Activated naive CD8-positive, alpha-beta T cell treated with anti-CD3 and anti-CD28 coated beads, Interleukin-2, amount 50 U/mL, for 16 hours (primary cell): ENCODE measurements around the gene KCND3.

Experiments
- DNase-seq: peaks from one replicate; pipeline ENCODE4 v3.0.0-alpha.2; 2020; ENCODE audit warnings: low read depth, low spot score

KCND3 gene

DNA sequence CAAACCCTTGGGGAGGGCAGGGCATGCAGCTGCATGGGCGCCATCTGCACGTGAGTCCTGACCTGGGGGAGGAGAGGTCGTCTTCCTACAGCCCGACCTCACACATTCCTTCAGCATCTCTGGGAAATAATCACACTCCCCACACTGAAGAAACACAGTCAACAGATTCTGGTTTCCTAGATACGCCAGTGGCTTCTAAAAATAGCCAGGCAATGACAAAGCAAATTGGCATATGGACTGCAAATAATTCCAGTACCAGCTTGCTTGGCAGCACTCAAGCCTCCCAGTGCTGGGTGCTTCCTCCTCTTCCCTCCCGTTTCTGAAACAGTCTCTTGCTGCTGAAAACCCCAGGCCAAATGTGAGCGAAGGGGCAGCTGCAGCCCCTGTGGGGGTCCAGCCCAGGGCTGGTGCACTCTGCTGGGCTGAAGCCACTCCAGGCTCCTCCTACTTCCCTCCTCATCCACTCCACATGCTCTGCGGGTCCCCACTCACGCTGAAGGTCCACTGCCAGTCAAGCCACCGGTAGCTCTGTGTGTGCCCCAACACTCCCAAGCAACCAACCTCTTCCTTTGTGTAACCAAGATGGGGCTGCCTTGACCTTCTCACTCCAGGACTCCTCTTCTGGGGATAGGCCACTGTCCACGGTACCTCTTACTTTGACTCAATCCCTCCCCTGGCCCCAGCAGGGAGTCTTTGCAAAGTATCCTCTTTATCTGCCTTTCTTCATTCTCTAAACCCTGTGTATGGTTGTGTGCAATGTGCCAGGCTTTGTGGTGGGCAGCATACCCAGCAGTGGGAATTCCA is 69.0 kb downstream of the KCND3 start:
- no peak for DNase-seq

DNA sequence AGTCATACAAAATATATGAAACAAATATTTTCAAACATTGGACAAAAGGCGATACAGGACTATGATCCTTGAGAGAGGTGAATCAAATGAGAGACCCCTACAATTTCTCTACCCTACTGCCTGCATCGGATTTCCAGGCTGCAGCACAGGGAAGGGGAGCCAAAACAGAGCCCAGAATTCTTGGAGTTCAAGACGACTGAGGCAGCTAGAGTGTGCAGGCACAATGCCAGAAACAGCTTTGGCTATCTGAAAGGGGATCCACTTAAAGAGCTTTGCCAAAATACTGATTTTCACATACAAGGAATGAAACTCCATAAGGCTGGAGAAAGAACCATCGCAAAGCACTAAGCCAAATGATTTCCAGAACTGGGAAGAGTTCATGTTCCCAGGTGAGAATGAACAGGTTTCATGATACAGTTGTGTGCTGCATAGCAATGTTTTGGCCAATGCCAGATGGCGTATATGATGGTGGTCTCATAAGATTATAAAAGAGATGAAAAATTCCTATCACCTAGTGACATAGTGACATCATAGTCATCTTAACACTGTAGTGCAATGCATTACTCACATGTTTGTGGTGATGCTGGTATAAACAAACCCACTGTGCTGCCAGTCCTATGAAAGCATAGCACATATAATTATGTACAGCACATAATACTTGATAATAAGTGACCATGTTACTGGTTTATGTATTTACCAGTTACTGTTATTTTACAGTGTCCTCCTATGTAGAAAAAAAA is 77.5 kb downstream of the KCND3 start:
- no peak for DNase-seq

DNA sequence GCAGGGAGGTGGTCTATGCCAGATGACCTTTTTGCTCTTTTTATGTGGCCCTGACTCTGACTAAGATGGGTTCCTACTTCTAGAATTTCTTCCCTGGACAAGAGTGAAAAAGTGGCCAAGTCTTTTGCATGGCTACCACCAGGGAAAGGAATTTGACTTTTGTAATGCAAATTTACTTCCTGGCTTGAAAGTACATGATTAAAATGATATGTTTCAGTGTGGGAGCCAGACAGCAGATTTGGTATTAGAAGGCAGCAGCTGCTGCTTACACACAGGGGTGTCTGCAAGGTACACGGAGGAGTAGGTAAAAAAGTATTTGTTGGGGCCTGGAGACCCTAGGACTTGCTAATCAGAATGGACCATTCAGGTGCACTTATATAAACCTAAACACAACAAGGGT is 78.4 kb downstream of the KCND3 start:
- DNase-seq, result no peak

DNA sequence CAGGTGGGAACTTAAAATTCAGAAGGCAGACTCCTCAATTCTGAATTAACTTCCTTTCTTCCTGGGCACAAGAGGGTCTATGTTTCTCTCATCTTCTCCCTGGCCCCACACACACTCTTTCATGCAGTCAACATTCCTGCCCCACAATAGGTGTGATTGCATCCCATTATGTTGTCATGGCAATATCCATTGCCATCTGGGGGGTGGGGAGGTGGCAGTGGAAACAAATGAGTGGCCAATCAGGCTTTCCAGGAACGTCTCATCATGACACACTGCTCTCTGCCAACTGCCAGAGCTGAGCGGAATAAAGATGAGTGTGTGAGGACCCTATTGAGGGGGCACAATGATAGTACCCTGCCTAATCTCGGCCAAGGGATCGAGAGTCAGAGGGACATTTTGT is 80.4 kb downstream of the KCND3 start:
- no peak for DNase-seq

DNA sequence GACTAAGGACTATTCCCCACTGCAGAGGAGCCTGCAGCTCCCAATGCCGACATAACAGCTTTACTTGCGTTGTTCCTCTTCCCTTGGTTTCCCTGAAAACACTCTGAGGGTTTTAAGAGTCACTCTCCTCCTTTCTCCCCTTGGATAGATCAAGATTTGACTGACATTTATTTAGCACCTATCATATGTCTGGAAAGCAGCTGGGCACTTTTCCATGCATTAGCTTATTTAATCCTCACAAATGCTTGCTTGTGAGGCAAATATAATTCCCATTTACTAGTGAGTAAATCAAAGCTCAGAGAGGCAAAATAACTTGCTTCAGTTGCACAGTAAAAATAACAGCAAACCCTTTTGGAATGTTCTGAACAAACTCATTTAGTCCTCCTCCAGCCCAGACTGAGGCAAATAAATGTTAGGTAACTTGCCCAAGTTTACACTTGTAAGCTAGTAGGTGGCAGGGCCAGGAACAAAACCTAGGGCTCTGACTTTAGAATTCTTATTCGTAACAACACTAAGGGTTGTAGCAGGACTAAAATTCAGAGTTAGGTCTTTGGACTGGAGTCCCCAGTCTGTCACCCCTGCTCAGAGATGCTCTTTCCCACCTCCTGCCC is 81.4 kb downstream of the KCND3 start:
- no peak for DNase-seq

DNA sequence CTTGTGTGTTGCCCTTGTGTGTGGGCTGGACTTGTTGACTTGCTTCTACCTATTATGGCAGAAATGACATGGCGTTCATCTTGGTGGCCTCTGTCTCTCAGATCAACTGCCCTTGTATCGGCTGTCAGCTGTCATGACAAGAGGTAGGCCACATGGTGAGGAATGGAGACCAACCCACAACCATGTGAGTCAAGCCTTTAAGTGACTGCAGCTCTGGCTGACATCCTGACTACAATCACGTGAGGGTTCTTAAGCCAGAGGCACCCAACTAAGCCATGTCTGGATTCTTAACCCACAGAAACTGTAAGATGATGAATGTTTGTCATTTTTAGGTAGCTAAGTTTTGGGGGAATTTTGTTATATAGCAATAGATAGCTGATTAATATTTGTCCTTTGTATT is 82.1 kb downstream of the KCND3 start:
- no peak for DNase-seq

DNA sequence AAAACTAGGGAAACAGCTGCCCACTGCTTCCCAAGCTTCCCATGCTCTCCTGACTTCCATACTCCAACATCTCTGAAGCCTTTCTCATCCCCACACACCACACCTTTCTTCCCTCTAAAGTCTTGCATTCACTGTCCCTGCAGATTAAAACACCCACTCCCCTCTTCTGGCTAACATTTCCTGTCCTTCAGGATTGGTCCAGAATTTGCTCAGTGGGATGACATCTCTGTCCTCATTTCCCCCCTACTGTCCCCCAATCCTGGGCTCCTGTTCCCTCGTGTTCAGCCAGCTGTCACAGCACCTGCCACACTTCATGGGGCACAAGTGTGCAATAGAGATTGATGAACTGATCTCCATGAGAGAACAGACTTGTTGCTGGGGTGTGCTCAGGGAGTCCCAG is 82.7 kb downstream of the KCND3 start:
- DNase-seq, result no peak

DNA sequence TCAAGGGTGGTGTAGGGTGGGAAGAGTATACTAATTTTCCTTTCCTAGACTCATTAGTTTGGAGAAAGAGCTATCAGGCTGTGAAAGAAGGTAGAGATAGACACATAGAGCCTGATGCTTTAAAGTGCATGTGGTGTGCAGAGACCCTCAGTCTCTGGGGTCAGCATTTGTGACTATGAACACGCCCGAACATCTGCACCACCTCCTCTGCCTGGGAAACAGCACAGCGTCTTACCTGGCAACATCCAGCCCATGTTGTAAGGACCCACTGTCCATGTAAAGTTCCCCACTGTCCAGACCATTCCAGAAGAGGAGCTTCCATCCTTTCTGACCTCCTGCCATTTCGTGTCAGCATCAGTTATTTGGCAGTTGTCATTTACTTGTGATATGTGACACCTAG is 83.4 kb downstream of the KCND3 start:
- DNase-seq, result no peak

DNA sequence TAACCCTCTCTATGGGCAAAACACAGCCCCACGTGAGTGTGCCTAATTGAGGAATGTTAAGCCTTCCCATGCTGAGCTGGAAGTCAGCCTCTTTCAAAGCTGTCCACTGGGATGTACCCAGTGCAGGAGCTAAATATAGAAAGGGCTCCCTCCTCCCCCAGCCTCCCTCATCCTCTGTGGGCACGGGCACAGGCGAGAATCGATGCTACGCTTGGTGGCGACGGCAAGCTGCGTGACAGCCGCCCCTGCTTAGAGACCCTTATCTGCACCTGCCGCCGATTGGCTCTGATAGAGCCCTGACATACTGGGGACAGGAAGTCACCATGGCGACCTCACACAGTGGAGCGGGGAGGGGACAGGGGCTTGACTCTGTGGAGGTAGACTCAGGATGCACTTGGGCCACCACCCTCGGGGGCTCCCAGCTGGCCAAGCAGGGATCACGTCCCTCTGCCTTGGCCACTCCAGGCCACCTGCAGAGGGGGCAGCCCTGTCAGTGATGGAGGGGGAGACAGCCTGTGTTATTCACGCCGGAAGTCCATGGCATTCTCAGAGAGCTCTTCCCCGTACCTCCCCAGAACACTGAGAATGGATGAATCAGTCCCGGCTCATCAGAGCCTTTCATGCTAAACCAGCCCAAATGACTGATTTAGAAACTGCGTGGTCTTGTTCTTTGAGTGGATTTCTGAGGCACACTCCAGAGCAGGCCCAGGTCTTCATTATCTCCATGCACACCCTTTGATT is 84.8 kb downstream of the KCND3 start:
- DNase-seq, result no peak

DNA sequence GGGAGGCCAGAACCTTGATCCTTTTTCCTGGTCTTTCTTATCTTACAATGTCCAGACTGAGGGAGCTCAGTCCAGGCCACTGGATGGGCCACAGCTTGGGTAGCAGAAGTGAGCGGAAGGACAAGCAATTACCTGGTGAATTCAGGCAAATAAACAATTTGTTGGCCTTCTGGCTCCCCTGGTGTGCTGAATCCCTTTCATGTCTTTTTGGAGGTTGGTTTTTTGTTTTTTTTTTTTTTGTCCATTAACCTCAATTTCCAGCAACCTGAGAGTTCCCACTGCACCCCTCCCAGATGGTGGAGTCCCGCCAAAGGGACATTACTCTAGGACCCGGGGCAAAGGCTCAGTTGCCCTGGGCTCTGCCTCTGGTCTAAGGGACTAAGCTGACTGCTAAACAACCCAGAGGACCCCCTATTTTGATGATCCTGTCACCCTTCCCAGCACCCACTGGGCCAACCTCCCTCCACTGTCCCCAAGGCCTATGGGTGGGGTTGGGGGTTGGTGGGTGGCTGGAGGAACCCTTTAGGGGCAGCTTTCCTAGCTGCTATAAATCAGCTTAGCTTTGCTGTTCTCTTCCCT is 85.5 kb downstream of the KCND3 start:
- DNase-seq, result no peak

DNA sequence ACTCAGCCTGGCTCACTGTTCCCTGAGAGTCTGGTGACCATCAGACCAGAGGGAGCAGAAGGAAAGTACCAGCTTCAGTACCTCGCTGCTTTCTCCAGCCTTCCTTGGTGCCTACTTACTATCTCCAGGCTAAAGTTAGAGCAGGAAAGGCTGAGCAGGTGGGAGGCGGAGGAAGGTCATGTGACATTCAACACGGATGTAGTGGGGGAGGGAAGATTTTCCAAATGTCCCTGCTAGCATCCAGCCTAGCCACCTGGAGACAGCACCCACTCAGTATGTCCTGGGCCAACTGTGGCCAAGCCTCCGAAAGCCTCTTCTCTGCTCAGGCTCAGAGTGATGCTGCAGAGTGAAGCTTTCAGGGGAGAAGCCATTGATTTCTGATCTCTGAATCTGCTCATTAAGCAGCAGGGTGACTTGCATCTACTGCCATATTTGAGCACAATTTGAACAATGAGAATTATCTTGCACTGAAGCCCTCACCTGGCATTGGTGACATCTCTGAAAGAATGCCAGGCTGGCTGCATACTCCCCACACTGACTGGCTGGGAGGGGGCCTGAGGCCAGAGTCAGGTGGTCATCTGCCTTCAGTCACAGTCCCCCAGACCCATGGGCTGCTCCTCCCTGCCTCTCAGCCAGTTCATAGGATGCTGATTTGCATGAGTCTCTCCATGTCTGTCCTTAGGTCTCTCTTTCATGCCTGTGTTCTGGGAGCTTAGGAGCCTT is 86.2 kb downstream of the KCND3 start:
- DNase-seq, result no peak

DNA sequence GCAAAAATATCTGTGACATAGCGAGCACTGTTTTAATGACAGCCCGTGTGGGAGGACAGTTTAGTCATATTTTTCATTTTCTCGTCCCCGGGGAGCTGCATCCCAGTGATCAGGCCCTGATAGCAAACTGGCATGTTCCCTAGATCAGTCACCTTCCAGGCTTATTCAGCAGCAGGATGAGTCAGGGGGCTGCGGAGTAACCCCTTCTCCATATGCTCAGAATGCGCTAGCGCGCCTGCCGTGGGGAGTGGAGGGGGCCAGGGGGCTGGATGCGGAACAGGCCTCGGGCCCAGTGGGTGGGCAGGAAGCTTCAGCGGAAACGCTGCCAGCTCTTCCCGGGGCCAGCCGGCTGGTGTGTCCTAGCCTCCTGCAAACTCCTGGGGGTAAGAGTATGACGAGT is 94.0 kb downstream of the KCND3 start:
- DNase-seq, result no peak

DNA sequence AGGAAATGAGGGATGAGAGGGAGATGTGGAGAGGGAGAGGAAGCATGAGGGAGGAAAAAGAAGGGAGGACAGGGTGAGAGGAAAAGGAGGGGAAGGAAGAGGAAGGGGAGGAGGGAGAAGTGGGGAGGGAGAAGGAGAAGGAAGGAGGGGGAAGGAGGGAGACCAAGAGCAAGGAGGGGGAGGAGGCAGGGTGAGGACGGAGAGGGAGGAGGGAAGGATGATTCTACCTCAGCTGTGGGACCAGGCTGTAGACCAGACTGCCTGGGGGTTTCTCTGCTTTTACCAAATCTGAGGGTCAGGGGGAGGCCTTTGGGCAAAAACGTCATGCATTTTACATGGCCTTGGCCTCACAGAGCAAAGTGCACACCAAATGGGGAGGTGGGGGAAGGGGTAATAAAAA is 94.5 kb downstream of the KCND3 start:
- DNase-seq, result no peak

DNA sequence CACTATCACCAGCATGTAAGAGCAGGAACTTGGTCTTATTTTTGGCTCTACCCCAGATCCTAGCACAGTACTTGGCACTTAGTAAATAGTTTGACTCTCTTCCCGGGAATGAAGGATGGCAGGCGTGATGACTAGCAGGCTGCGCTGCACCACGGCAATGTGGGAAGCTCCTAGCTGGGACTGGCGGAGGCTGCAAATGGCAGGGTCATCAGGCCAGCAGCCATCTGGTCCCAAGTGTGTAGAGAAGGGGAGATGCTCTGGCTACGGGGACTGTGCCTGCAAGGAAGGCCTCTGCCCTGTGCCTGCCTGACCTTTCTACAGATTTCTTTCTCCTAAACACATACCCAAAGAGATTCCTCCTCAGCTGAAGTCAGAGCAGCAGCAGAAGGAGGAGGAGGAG is 95.0 kb downstream of the KCND3 start:
- no peak for DNase-seq

DNA sequence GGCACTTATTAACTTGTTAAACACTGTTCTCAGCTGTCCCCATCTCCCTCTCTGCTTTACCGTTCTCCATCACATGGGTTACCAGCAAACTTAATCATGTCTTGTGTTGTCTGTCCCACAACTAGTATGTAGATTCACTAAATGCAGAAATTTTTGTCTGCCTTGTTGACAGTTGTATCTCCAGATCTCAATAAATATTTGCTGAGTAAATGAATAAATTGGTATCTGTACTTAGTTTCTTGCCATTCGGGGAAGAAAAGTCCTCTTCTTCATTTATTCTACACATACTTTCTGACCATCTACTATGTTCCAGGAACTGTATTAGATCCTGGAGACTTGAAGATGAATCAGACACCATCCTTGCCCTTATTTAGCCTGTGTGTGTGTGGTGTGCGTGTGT is 97.9 kb downstream of the KCND3 start:
- DNase-seq, result no peak

DNA sequence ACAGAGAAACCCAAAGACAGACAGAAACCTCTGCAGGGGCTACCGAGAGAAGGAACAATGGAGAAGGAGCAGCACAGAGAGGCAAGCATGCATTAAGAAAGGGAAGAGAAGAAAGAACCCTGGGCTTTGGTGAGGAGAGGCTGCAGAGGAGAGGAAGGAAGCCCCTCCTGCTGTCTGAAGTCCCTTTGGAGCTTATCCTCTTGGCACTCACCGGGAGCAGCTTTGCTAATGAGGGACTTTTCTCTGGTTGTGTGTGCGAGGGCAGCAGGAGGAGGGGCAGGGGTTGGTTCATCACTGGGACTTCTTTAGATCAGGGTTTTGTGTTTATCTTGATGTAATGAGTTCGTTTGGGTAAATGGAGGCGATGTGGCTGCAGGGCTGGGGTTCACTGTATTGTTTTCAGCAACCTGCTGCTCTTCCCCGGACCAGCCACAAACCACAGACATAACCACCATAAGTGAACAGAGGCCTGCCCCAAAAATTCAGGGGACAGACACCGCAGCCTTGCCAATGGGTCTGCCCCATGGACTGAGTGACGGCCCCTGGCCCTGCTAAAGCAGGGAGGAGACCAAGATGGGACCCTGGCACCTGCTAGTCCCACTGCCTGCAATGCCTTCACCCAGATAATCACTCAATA is 100.6 kb downstream of the KCND3 start:
- DNase-seq, result no peak

DNA sequence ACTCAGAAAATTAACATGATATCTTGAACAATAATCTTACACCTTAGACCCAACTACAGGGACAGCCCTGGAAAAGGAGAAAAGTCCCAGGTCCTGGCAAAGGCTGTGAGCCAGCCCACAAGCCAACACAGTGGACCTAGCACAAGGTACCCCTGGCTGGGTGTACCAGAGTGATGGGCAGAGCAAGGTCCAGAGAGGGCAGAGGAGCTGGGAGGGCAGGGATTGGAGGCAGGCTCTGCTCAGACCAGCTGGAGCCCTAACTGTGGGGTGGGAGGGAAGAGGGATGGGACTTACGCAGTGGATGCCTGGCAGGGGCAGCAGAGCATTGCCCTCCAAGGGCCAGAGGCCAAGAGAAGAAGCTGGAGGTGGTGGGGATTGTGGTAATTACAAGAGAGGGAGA is 101.6 kb downstream of the KCND3 start:
- no peak for DNase-seq

DNA sequence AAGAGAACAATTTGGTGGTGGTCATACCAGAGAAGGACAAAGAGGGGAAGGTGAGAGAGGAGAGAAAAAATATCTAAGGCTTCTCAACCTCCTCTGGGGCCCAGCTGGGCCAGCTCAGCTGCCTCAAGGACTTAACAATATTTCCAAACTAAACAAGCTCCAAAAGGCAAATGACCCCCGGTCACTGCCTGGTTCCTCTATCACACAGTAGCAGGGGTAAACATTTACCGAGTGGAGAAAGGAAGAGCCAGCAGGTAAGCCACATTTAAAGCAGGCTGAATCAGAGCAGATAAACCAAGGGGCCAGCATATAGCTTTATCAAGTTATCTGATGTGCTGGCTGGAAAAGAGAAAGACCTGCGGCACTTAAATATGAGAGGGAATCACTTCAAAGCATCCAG is 102.1 kb downstream of the KCND3 start:
- DNase-seq, result no peak

DNA sequence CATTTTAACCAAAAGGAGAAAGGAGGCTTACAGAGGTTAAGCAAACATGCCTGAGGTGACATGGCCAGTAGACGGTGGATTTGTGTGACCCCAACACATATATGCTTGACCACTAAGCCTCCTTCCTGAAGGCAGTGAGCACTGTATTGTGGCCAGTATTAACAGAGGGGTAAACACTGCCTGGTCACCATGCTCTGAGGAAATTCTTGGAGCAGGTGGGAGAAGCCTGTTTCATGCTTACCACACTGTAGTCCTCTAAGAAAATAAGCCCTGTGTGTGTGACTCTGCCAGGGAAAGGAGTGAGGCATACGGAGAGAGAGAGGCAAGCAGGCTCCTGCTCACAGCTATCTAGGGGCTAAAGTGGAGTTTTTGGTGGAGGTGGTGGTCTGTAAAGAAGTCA is 102.7 kb downstream of the KCND3 start:
- no peak for DNase-seq

DNA sequence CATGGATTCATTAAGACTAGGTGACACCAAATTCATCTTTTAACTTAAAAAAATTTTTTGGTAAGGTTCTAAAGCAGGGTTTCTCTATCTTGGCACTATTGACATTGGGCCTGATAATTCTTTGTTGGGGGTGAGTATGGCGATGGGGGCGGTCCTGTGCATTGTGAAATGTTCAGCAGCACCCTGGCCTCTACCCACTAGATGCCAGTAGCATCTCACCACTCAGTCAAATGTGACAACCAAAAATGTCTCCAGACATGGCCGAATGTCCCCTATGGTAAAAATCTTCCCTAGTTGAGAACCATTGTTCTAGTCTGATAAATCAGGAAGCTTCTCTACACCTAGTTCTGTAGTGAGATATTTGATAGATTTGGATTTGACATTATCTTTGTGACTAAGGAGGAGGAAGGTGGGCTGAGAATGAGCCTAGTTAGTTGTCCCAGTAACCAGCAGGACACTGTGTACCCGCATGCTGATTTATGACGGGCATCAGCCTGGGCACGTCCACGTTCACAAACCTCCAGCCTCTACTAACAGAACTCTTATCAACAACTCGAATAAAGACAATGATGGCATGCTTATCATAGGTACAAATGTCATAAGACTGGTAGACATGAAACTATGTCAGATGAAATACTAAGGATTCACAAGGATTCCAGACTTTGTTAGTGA is 104.6 kb downstream of the KCND3 start:
- no peak for DNase-seq
